ENCODE data around the gene POC1A. TPM values are rescaled to one million over a fixed set of nuclear protein-coding genes. Genes with fewer than 3 reads are reported as not detected.

Gene POC1A
- polyA plus RNA-seq, 1 donor (not counting 4 experiments of a cell fraction or from before 2014, with no cell fraction given) = 11.5 TPM

GRCh38 chr3:52053307-52054304, 100.6 kb downstream of the POC1A start:
- Histone ChIP-seq H3K4me1 (ENCODE audit: control insufficient read depth, extremely low read depth, insufficient read depth, low read length) (peaks cover 59% of the 10 kb centered on the region), H3K79me2 (ENCODE audit: control insufficient read depth, insufficient read depth, low read length) (peaks cover 69% of the 10 kb centered on the region), H3K9me1 (ENCODE audit: control insufficient read depth, extremely low read depth, insufficient read depth, low read length) (no peaks in the 10 kb centered on the region), H2AFZ (ENCODE audit: control insufficient read depth, low read length) (no peak overlapping the region), H4K20me1 (ENCODE audit: control insufficient read depth, extremely low read depth, insufficient read depth, low read length) (peaks cover 2% of the 10 kb centered on the region), H3K9ac (ENCODE audit: control insufficient read depth, extremely low read depth, insufficient read depth, low read length) (peak overlapping the region; percentile 99), H3K36me3 (ENCODE audit: control insufficient read depth in 2 of 2, extremely low read depth in 1 of 2, insufficient read depth in 2 of 2, low read length in 2 of 2) (peaks cover 45 to 50% of the 10 kb centered on the region in 2 experiments), H3K27me3 (ENCODE audit: control insufficient read depth, extremely low read depth, insufficient read depth, low read length) (no peaks in the 10 kb centered on the region), H3K9me3 (ENCODE audit: control insufficient read depth, low read depth, low read length) (no peaks in the 10 kb centered on the region), H3K4me2 (ENCODE audit: control insufficient read depth, extremely low read depth, insufficient read depth, low read depth, low read length) (peak overlapping the region; percentile 100), H3K27ac (ENCODE audit: control insufficient read depth, insufficient read depth, low read length) (peak overlapping the region; percentile 99), H3K4me3 (ENCODE audit: control insufficient read depth in 2 of 3, extremely low read depth in 1 of 3, insufficient read depth in 2 of 3, low read depth in 1 of 3, low read length in 3 of 3) (peak overlapping the region; percentile 90 to 97 (median 95))
- TF ChIP-seq CTCF (optimal IDR thresholded peaks at IDR 0.05 in 1 of 3, IDR thresholded peaks at IDR 0.05 in 1 of 3, conservative IDR thresholded peaks at IDR 0.05 in 1 of 3; ENCODE audit: extremely low read depth in 1 of 3, insufficient read depth in 2 of 3, low read length in 3 of 3) (peak in 2 of 3 experiments; percentile 62 to 80), EZH2 (IDR thresholded peaks at IDR 0.05; ENCODE audit: low read length) (no peak)
- DNase-seq (ENCODE audit: low read depth, low spot score) = peak; percentile 100
- dilution Hi-C loops (cut with MboI; ENCODE audit: extremely low pct_ligation_motif_present, low sequenced_read_pairs) = no loop called here
- peak; percentile 94 for FAIRE-seq

- Histone ChIP-seq H3K36me3 (ENCODE audit: control insufficient read depth in 2 of 2, extremely low read depth in 1 of 2, insufficient read depth in 2 of 2, low read length in 2 of 2) (peaks cover 47 to 58% of the 10 kb centered on the region in 2 experiments), H3K4me1 (ENCODE audit: control insufficient read depth, extremely low read depth, insufficient read depth, low read length) (peaks cover 60% of the 10 kb centered on the region), H4K20me1 (ENCODE audit: control insufficient read depth, extremely low read depth, insufficient read depth, low read length) (peaks cover 2% of the 10 kb centered on the region), H3K9ac (ENCODE audit: control insufficient read depth, extremely low read depth, insufficient read depth, low read length) (peak overlapping the region; percentile 99), H3K79me2 (ENCODE audit: control insufficient read depth, insufficient read depth, low read length) (peaks cover 63% of the 10 kb centered on the region), H3K27me3 (ENCODE audit: control insufficient read depth, extremely low read depth, insufficient read depth, low read length) (no peaks in the 10 kb centered on the region), H3K27ac (ENCODE audit: control insufficient read depth, insufficient read depth, low read length) (peak overlapping the region; percentile 99), H3K4me2 (ENCODE audit: control insufficient read depth, extremely low read depth, insufficient read depth, low read depth, low read length) (peak overlapping the region; percentile 100), H2AFZ (ENCODE audit: control insufficient read depth, low read length) (no peak overlapping the region), H3K4me3 (ENCODE audit: control insufficient read depth in 2 of 3, extremely low read depth in 1 of 3, insufficient read depth in 2 of 3, low read depth in 1 of 3, low read length in 3 of 3) (peak overlapping the region; percentile 90 to 97 (median 95)), H3K9me3 (ENCODE audit: control insufficient read depth, low read depth, low read length) (no peaks in the 10 kb centered on the region), H3K9me1 (ENCODE audit: control insufficient read depth, extremely low read depth, insufficient read depth, low read length) (no peaks in the 10 kb centered on the region)
- no peak for DNase-seq (ENCODE audit: low read depth, low spot score)
- dilution Hi-C loops (cut with MboI; ENCODE audit: extremely low pct_ligation_motif_present, low sequenced_read_pairs) = no loop called here
- no peak for FAIRE-seq
- peak in 1 of 3 experiments; percentile 14 for TF ChIP-seq CTCF (optimal IDR thresholded peaks at IDR 0.05 in 1 of 3, IDR thresholded peaks at IDR 0.05 in 1 of 3, conservative IDR thresholded peaks at IDR 0.05 in 1 of 3; ENCODE audit: extremely low read depth in 1 of 3, insufficient read depth in 2 of 3, low read length in 3 of 3)
- TF ChIP-seq EZH2 (IDR thresholded peaks at IDR 0.05; ENCODE audit: low read length) = no peak
Measured at GRCh38 chr3:52052831-52053306, 101.4 kb downstream of the POC1A start.

All from keratinocyte (primary cell).